K562 (cell line): ENCODE results near the gene ULK3. TPM values are rescaled to one million over a fixed set of nuclear protein-coding genes. Genes with fewer than 3 reads are reported as not detected.

Experiments
- ADNP ChIP-seq: fragments of 200-800 bp; sonication (Bioruptor generic); IDR thresholded peaks from 2 replicates; pipeline ENCODE4 v1.6.1; 2016; ENCODE audit warnings: missing genetic modification characterization, missing compliant biosample characterization
- CHD7 ChIP-seq: fragments of 200-600 bp; sonication (generic); IDR thresholded peaks from one replicate; pipeline ENCODE4 v1.6.1; 2012; ENCODE audit warnings: mild to moderate bottlenecking, low read depth, low read length, inconsistent platforms
- CREB3 ChIP-seq: fragments of 450-650 bp; conservative IDR thresholded peaks from 2 replicates; pipeline ENCODE4 v1.6.1; 2016; ENCODE audit warnings: missing genetic modification characterization, low read depth, mild to moderate bottlenecking, missing compliant biosample characterization, moderate library complexity
- ILF3 ChIP-seq: fragments of 450-650 bp; IDR thresholded peaks from 2 replicates; pipeline ENCODE4 v1.6.1; 2018; ENCODE audit warnings: antibody characterized with exemption, mild to moderate bottlenecking, moderate library complexity, borderline replicate concordance
- NCOR1 ChIP-seq: fragments of 450-650 bp; IDR thresholded peaks from 2 replicates; pipeline ENCODE4 v1.6.1; 2016; ENCODE audit warnings: mild to moderate bottlenecking, moderate library complexity
- RCOR1 ChIP-seq, 2 experiments: IDR thresholded peaks; 2 replicates each; pipeline ENCODE4 v1.6.1; 2012; ENCODE audit warnings: low read depth in 2 of 2, low read length in 2 of 2, borderline replicate concordance in 1 of 2, improper control_type of control experiment in 1 of 2
- RNF2 ChIP-seq: sonication (generic); IDR thresholded peaks from 2 replicates; pipeline ENCODE4 v1.6.1; 2016
- ZBTB1 ChIP-seq: sonication (generic); formaldehyde crosslinking; IDR thresholded peaks from 2 replicates; pipeline ENCODE4 v1.8.1; 2023; ENCODE audit warnings: missing genetic modification reagents, low read depth, mild to moderate bottlenecking, borderline replicate concordance
- ZBTB5 ChIP-seq: fragments of 450-650 bp; IDR thresholded peaks from 2 replicates; pipeline ENCODE4 v1.6.1; 2017; ENCODE audit warnings: antibody characterized with exemption
- ZNF143 ChIP-seq: sonication (generic); formaldehyde crosslinking; IDR thresholded peaks from 2 replicates; pipeline ENCODE4 v1.9.0; 2022; ENCODE audit warnings: mild to moderate bottlenecking, missing genetic modification reagents
- ZNF445 ChIP-seq: fragments of 250-450 bp; sonication (Bioruptor Pico); IDR thresholded peaks from 2 replicates; pipeline ENCODE4 v1.4.0; 2020; ENCODE audit warnings: low read depth, mild to moderate bottlenecking, moderate library complexity
- ZNF511 ChIP-seq: sonication (generic); formaldehyde crosslinking; IDR thresholded peaks from 2 replicates; pipeline ENCODE4 v1.8.0; 2022; ENCODE audit warnings: mild to moderate bottlenecking, missing genetic modification reagents
- polyA plus RNA-seq, 8 experiments: library from polyadenylated mRNA; depleted of rRNA in 4 of 8; stranded (reverse) in 5 of 8; unstranded in 3 of 8; fragments of >200 nt; fragmentation: Nextera tagmentation in 2 of 8; fragmentation: Illumina TruSeq in 1 of 8; extraction: Ambion mirVana in 2 of 8; extraction: Trizol in 1 of 8; gene quantifications; 2 replicates each; pipeline versions ENCODE4 v1.2.1 to v1.2.3, GENCODE V29; 2011 to 2014; ENCODE audit warnings: inconsistent platforms in 1 of 8, missing spikeins in 1 of 8
- total RNA-seq, 7 experiments: library from RNA; depleted of rRNA in 6 of 7; stranded (reverse); fragments of >200 nt in 6 of 7; fragmentation: Illumina TruSeq in 2 of 7; extraction: Trizol in 2 of 7; gene quantifications; 2 replicates each; pipeline versions ENCODE4 v1.2.1 to v1.2.3, GENCODE V29; 2011 to 2021; ENCODE audit warnings: low replicate concordance in 1 of 7

The ULK3 gene
- total and polyA plus RNA-seq, 9 of the 15 experiments (the other 6 are each of a cell fraction or from before 2014, with no cell fraction given), result 0.68 to 68.0 (median 34.9) TPM

GRCh38 chr15:74873036-74873755, 30.2 kb upstream of the ULK3 start, which contains the start of gene SCAMP2 (continued):
- no peak for TF ChIP-seq ZNF445 (CRISPR knock-in tag)
- no peak for TF ChIP-seq CHD7
- TF ChIP-seq RNF2, result no peak
- no peak for TF ChIP-seq NCOR1
- peak; percentile 64; the same call in 1 of the 2 replicates for TF ChIP-seq ZBTB1 (CRISPR knock-in tag)
- no peak for TF ChIP-seq CREB3
- TF ChIP-seq ZBTB5, result no peak
- TF ChIP-seq ZNF511 (CRISPR knock-in tag), result peak; percentile 11; the same call in 1 of the 2 replicates
- TF ChIP-seq ADNP (tag), result no peak
- no peak for TF ChIP-seq ZNF143
- TF ChIP-seq RCOR1 (IDR thresholded peaks at IDR 0.05; ENCODE audit: borderline replicate concordance in 1 of 2, low read depth in 2 of 2, low read length in 2 of 2), result peak in 1 of 2 experiments; percentile 18; a peak in 1 of 4 replicates
- no peak for TF ChIP-seq ILF3
